Activated T-cell treated with anti-CD3 and anti-CD28 coated beads, Interleukin-2, amount 50 U/mL, for 24 hours (primary cell): ENCODE measurements around the gene AEN.
"Not testable (repeated sequence)": the region's sequence is repeated elsewhere in the genome, so short reads cannot be mapped to it uniquely, and the experiment has no call there.

ENCODE experiments used
- DNase-seq: peaks from one replicate; pipeline ENCODE4 v3.0.0-alpha.2; 2020
- H3K27ac Mint-ChIP-seq: 2 replicates; pipeline ENCODE4 v1.8.0; 2020; ENCODE audit warnings: mild to moderate bottlenecking, mixed read lengths
- H3K27me3 Mint-ChIP-seq: 2 replicates; pipeline ENCODE4 v1.8.0; 2020; ENCODE audit warnings: mixed read lengths
- H3K36me3 Mint-ChIP-seq: 2 replicates; pipeline ENCODE4 v1.8.0; 2020; ENCODE audit warnings: low read depth, mixed read lengths
- H3K4me1 Mint-ChIP-seq: 2 replicates; pipeline ENCODE4 v1.8.0; 2020; ENCODE audit warnings: low read depth, mixed read lengths
- H3K4me3 Mint-ChIP-seq: 2 replicates; pipeline ENCODE4 v1.8.0; 2020; ENCODE audit warnings: mild to moderate bottlenecking, moderate library complexity, mixed read lengths
- H3K9me3 Mint-ChIP-seq: 2 replicates; pipeline ENCODE4 v1.8.0; 2020; ENCODE audit warnings: mixed read lengths

AEN gene

DNA sequence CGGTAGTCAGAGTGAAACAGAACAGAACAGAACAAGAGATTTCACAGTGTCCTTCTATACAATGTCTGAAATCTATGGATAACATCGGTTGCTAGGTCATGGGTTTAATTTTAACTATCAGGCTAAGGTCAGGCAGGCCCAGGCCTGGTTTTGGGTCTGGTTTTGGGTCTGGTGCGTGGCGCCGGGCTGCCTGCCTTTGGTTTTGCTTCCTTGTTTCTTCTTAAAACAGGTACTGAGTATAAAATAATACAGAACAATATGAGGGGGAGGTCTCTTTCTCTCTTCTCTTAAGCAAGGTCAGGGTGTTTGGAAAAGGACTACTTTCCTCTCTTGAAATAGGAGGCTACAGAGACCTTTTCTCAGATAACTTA is 1.4 kb downstream of the AEN start:
- no peaks in the 10 kb centered on the region for H3K27me3 Mint-ChIP-seq
- H3K36me3 Mint-ChIP-seq = peaks cover 62% of the 10 kb centered on the region
- peak overlapping the region; percentile 97 for H3K27ac Mint-ChIP-seq
- H3K9me3 Mint-ChIP-seq = no peaks in the 10 kb centered on the region
- no peak for DNase-seq
- H3K4me1 Mint-ChIP-seq = peaks cover 58% of the 10 kb centered on the region
- peak overlapping the region; percentile 91 for H3K4me3 Mint-ChIP-seq

DNA sequence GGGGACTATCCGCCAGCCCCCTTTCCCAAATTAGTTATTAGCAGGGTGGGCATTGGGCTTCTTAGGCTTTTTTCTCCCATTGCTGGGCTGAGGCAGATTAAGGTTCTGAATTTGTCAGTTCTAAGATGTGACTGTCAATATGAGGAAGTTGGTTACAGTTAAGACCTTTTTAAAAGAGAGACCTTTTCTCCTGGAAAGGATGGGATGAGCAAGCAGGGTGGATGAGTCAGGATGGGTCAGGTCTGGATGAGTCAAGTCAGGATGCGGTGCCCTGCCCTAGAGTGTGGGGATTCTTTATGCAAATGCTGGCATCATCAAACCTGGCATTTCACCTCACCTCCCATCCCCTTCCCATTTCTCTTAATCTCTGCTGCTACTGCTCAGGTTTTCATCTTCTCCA is 1.9 kb downstream of the AEN start:
- no peaks in the 10 kb centered on the region for H3K9me3 Mint-ChIP-seq
- H3K27ac Mint-ChIP-seq = peak overlapping the region; percentile 97
- peak; percentile 66 for DNase-seq
- peaks cover 63% of the 10 kb centered on the region for H3K4me1 Mint-ChIP-seq
- no peaks in the 10 kb centered on the region for H3K27me3 Mint-ChIP-seq
- peaks cover 67% of the 10 kb centered on the region for H3K36me3 Mint-ChIP-seq
- H3K4me3 Mint-ChIP-seq = peak overlapping the region; percentile 91

DNA sequence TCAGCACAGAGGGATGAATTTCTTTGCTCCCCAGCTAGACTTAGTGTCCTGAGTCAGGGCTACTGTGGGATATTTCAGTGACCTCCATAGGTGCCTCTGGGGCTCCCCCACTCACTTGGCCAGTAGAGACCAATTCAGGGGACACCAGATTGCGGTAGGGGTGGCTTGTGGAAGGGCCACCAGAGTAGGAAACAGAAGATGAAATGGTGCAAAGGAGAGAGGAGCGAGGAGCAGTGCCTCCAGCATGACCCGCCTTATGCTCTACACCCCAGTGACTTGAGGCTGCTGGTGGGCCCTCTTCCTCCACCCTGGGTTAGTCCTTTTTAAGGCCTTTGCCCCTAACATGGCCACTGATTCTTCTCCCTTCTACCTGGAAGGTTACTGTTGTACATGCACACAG is 2.5 kb downstream of the AEN start:
- Mint-ChIP-seq H3K4me3 (peak overlapping the region; percentile 91), H3K9me3 (no peaks in the 10 kb centered on the region), H3K36me3 (peaks cover 73% of the 10 kb centered on the region), H3K4me1 (peaks cover 69% of the 10 kb centered on the region), H3K27me3 (no peaks in the 10 kb centered on the region), H3K27ac (peak overlapping the region; percentile 97)
- DNase-seq = no peak

DNA sequence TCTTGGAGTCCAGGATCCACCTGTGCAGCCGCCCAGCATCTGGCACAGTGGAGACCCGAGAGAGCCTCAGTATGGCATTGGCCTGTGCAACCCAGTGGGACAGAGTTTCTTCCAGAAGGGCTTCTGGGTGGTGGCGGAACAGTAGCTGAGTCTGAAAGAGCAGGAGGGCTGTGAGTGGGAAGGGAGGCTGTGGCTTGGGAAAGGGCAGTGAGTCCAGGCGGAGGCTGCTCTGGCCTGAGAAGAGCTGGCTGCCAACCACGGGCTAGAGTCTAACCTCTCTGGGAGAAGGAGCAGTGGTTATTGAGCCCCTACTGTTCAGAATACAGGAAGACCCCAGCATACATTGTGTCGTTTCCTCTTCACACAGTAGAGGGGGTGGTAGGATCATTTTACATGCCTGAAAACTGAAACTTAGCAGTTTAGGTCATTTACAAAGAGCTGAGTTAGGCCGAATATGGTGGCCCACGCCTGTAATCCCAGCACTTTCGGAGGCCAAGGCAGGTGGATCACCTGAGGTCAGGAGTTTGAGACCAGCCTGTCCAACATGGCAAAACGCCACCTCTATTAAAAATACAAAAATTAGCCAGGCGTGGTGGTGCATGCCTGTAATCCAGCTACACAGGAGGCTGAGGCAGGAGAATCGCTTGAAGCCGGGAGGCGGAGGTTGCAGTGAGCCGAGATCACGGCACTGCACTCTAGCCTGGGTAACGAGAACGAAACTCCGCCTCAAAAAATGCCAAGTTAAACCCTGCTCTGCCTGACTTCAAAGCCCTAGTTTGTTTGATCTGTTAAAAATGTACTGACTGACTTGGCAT is 3.2 kb downstream of the AEN start:
- peaks cover 80% of the 10 kb centered on the region for H3K36me3 Mint-ChIP-seq
- H3K27me3 Mint-ChIP-seq = no peaks in the 10 kb centered on the region
- H3K27ac Mint-ChIP-seq = peak overlapping the region; percentile 97
- H3K4me1 Mint-ChIP-seq = peaks cover 76% of the 10 kb centered on the region
- peak overlapping the region; percentile 91 for H3K4me3 Mint-ChIP-seq
- H3K9me3 Mint-ChIP-seq = no peaks in the 10 kb centered on the region
- peak; percentile 59 for DNase-seq

DNA sequence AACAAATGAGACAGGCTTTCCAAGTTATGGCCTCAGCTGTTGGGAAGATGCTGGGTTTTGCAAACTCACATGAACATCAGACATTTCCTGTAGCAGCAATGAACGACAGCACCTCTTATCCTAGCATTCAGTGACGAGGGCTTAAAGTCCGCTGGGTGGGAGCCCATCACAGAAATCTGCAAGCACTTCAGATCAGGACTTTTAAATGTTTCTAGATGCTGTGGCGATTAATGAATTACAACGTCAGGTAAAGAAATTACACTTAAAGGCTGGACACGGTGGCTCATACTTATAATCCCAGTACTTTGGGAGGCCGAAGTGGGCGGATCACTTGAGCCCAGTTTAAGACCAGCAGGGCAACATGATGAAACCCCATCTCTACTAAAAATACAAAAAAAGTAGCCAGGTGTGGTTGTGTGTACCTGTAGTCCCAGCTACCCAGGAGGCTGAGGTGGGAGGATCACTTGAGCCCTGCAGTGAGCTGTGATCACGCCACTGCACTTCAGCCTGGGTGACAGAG is 3.9 kb downstream of the AEN start:
- peaks cover 83% of the 10 kb centered on the region for H3K4me1 Mint-ChIP-seq
- no peaks in the 10 kb centered on the region for H3K27me3 Mint-ChIP-seq
- H3K4me3 Mint-ChIP-seq = peak overlapping the region; percentile 91
- no peak for DNase-seq
- peaks cover 87% of the 10 kb centered on the region for H3K36me3 Mint-ChIP-seq
- no peaks in the 10 kb centered on the region for H3K9me3 Mint-ChIP-seq
- H3K27ac Mint-ChIP-seq = peak overlapping the region; percentile 97

DNA sequence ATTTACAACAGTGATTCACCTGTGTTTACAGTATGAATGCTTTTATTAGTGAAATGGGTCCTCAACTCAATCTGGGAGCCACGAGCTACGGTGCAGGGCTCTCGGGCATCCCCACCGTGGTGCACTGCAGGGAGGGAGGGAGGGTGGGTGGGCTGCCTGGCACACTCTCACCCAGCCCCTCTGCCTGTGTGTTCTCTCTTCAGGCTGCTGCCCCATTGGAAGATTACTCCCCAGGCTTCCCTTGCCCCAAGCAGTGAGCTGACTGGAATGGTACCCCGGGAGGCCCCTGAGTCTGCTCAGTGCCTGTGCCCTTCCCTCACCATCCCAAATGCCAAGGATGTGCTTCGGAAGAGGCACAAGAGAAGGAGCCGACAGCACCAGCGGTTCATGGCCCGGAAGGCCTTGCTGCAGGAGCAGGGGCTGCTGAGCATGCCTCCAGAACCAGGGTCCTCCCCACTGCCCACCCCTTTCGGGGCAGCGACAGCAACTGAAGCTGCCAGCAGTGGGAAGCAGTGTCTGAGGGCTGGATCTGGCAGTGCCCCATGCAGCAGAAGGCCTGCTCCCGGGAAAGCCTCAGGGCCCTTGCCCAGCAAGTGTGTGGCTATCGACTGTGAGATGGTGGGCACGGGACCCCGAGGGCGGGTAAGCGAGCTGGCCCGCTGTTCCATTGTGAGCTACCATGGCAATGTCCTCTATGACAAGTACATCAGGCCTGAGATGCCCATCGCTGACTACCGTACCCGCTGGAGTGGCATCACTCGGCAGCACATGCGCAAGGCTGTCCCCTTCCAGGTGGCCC is 5.0 kb downstream of the AEN start:
- Mint-ChIP-seq H3K27me3 (no peaks in the 10 kb centered on the region), H3K9me3 (no peaks in the 10 kb centered on the region), H3K36me3 (peaks cover 97% of the 10 kb centered on the region), H3K27ac (peak overlapping the region; percentile 87), H3K4me3 (peak overlapping the region; percentile 54), H3K4me1 (peaks cover 88% of the 10 kb centered on the region)
- no peak for DNase-seq

DNA sequence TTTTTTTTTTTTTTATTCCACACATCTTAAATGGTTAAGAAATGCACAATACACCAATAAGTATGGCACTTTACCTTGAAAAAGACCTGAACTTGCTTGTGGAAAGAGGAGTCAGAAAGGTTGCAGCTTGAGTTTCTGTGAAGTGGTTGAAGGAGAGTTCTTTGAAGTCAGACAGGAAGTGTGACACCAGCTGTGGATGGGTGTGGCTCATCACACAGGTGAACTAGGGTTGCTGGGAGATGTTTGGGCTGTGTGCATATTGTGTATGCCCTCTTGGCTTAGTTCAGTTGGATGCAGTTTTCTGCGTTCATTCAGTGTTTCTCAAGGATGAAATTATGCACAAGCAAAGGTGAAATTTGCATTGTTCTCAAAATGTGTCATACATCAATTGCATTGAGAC is 6.3 kb downstream of the AEN start:
- Mint-ChIP-seq H3K27ac (peak overlapping the region; percentile 87), H3K4me1 (peaks cover 96% of the 10 kb centered on the region), H3K36me3 (peaks cover 98% of the 10 kb centered on the region), H3K4me3 (peak overlapping the region; percentile 41), H3K27me3 (no peaks in the 10 kb centered on the region), H3K9me3 (no peaks in the 10 kb centered on the region)
- DNase-seq = no peak

DNA sequence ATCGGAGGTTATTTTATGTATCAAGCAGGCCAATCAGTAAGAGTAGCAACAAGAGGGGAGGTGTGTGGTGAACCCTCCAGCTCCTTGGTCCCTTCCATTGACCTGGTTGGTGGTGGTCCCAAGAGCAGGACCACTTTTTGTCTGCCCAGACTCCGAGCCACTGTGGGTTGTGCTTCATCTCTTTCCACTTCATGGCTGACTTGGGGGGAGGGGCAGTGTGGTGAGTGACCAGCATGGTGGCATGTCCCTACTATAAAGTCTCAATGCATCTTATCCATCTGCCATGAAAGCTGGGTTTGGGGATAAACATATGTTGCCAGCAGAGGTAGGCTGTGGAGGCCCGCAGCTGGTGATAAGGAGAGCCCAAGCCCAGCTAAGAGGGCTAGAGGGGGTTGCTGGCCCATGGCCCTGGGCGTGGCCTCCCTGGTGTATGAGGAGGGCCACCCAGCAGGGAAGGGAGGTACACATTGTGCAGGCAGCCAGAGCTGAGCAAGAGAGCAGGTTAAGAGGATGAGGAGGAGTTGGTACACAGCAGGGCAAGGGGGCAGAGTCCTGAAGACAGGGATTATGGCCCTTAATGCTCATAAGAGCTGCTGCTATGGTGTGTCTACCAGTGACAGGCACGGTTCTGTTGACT is 7.0 kb downstream of the AEN start:
- Mint-ChIP-seq H3K4me3 (peak overlapping the region; percentile 41), H3K9me3 (no peaks in the 10 kb centered on the region), H3K27me3 (no peaks in the 10 kb centered on the region), H3K4me1 (peaks cover 94% of the 10 kb centered on the region), H3K27ac (peak overlapping the region; percentile 87), H3K36me3 (peaks cover 98% of the 10 kb centered on the region)
- no peak for DNase-seq

DNA sequence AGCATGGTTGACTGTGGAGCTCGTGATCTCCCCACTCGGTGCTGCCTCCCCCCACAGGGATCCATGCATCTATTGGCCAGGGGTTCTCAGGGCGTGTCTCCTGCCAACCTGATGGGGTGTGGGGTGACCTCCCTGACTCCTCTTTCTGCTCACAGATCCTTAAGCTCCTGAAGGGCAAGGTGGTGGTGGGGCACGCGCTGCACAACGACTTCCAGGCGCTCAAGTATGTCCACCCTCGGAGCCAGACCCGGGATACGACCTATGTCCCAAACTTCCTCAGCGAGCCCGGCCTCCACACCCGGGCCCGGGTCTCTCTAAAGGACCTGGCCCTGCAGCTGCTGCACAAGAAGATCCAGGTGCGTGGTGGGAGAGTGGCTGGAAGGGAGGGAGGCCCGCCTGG is 7.9 kb downstream of the AEN start:
- H3K27me3 Mint-ChIP-seq = no peaks in the 10 kb centered on the region
- peaks cover 96% of the 10 kb centered on the region for H3K36me3 Mint-ChIP-seq
- H3K4me3 Mint-ChIP-seq = no peak overlapping the region

DNA sequence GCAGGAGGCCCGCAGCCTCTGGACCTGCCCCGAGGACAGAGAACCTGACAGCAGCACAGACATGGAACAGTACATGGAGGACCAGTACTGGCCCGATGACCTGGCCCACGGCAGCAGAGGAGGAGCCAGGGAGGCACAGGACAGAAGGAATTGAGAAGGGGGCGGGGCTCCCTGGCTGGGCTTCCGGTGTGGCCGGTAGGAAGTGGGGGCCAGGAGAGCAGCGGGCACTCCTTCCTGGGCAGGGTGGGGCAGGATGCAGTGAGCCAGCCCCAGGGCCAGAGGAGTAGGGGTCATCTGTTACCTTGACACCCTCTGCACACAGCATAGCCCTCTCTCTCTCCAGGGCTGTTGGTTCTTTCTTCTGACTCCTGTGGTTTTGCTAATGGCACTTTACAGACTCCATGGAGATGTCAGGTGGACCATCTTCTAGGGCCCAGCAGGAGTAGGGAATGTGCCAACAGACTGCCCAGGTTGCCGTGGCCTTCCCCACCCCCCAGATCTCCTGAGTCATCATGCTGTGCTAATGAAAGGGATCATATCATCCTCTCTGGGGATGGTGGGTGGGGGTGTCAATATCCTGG is 9.1 kb downstream of the AEN start:
- Mint-ChIP-seq H3K36me3 (peaks cover 95% of the 10 kb centered on the region), H3K27me3 (no peaks in the 10 kb centered on the region), H3K9me3 (no peaks in the 10 kb centered on the region), H3K4me3 (no peak overlapping the region), H3K4me1 (peaks cover 91% of the 10 kb centered on the region), H3K27ac (peak overlapping the region; percentile 87)
- no peak for DNase-seq

More for the DNA sequence above, 7.9 kb downstream of the AEN start:
- Mint-ChIP-seq H3K27ac (peak overlapping the region; percentile 87), H3K4me1 (peaks cover 92% of the 10 kb centered on the region), H3K9me3 (no peaks in the 10 kb centered on the region)
- DNase-seq = no peak

DNA sequence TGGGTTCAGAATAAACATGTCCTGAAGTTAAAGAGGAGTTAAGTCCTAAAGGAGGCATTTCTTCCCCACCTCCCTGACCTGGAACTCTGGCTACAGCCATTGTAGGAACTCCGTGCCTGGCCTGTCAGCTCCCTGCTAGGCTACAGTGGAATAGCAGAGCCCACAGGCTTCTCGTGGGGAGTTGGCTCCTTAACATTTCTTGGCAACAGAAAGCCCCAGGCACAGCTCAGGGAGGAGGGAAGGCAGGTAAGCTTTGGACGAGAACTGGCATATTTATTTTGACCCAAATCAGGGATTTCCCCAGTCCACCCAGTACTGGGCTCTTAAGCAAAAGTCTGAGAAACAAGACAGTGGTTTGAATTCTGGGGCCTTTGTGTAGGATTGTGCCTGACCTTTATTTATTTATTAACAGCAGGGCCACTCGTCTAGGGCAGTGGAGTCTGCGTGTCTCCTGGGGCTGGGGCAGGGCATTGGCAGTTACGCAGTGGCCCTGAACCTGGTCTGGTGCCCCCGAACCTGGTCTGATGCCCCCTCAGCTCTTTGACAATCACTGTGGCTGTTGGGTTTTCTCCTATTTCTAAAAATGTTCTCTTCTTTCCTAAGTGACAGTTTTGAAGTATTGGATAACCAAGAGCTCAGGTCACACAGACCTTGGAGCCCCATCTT is 9.8 kb downstream of the AEN start:
- H3K27me3 Mint-ChIP-seq = no peaks in the 10 kb centered on the region
- peaks cover 92% of the 10 kb centered on the region for H3K4me1 Mint-ChIP-seq
- H3K4me3 Mint-ChIP-seq = no peak overlapping the region
- no peaks in the 10 kb centered on the region for H3K9me3 Mint-ChIP-seq
- peak overlapping the region; percentile 87 for H3K27ac Mint-ChIP-seq
- no peak for DNase-seq
- H3K36me3 Mint-ChIP-seq = peaks cover 96% of the 10 kb centered on the region

DNA sequence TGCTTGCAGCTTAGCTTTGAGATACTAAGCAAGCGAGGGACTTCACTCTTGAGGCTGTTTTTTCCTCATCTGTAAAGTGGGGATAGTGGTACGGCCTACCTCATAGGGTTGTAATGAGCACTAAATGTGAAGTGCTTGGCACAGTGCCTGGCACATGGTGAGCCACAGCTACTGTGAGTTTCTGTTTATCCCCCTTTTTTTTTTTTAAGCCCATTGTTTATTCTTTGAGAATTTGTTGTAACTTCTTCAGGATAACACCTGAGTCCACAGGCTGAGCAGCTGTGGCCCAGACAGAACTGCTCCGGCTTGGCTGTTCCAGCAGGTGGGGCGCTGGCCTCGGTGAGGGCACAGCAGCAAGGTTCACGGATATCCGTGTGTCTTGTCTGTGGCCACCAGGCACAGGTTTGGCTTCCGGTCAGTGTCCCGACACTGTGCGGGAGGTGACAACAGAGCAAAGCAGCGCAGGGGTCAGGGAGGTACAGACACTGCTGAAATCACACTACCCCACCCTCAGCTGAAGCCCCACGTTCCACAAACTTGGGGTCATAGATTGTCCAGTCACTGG is 10.4 kb downstream of the AEN start:
- Mint-ChIP-seq H3K27ac (peak overlapping the region; percentile 87), H3K4me3 (no peak overlapping the region), H3K4me1 (peaks cover 92% of the 10 kb centered on the region), H3K27me3 (no peaks in the 10 kb centered on the region), H3K36me3 (peaks cover 96% of the 10 kb centered on the region), H3K9me3 (no peaks in the 10 kb centered on the region)
- DNase-seq = no peak

DNA sequence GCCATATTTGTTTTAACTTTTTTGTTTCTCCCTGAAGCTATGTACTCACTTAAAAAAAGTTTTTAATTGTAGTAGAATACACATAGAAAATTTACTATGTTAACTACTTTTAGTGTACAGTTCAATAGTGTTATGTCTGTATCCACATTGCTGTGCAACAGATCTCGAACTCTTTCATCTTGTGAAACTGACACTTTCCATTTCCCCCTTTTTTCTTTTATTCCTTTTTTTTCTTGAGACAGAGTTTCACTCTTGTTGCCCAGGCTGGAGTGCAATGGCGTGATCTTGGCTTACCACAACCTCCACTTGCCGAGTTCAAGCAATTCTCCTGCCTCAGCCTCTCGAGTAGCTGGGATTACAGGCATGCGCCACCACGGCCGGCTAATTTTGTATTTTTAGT is 11.7 kb downstream of the AEN start:
- H3K27me3 Mint-ChIP-seq, H3K4me3 Mint-ChIP-seq, H3K9me3 Mint-ChIP-seq: not testable (repeated sequence)
- Mint-ChIP-seq H3K36me3 (peaks cover 96% of the 10 kb centered on the region), H3K4me1 (peaks cover 92% of the 10 kb centered on the region), H3K27ac (peak overlapping the region; percentile 81)
- DNase-seq = peak; percentile 14
